HCT116 (cell line): ENCODE data around the gene NDUFS6. TPM values are rescaled to one million over a fixed set of nuclear protein-coding genes. Genes with fewer than 3 reads are reported as not detected.

Experiments used
- ATAC-seq: fragments of 200-7000 bp; cut with Tn5 transposase; 2 replicates; pipeline ENCODE4 v1.9.1; 2020; ENCODE audit warnings: mild to moderate bottlenecking, moderate library complexity
- BruUV-seq: library from RNA; stranded (reverse); fragments of 400-500 nt; replicated peaks from 2 replicates; lab custom pipeline; 2021; lab: Mats Ljungman, UMichigan
- CTCF ChIA-PET: fragments of 300-600 bp; sonication (Branson Sonifier 250); formaldehyde crosslinking; loops from one replicate; lab custom pipeline; 2021; ENCODE audit warnings: antibody characterized with exemption; lab: Charles Lee
- POLR2A ChIA-PET: fragments of 300-600, 350-600 bp; sonication (Branson Sonifier 250); formaldehyde crosslinking; loops from one replicate; lab custom pipeline; 2021; ENCODE audit warnings: antibody characterized with exemption; lab: Charles Lee
- RAD21 ChIA-PET, 2 experiments: fragments of 300-600 bp; sonication (Branson Sonifier 250); formaldehyde crosslinking; loops; one replicate each; lab custom pipeline; 2023; ENCODE audit warnings: low total read pairs in 2 of 2; ENCODE audit not compliant: uncharacterized antibody in 2 of 2, unreplicated experiment in 2 of 2, low non-redundant PET in 1 of 2; lab: Charles Lee
- DNase-seq: peaks from one replicate; pipeline ENCODE4 v3.0.0-alpha.2; 2010; ENCODE audit warnings: low read depth, low spot score
- H2AFZ ChIP-seq: fragments of 200-600 bp; shearing (Covaris generic), sonication (generic); 2 replicates; pipeline ENCODE4 v1.6.1; 2017; ENCODE audit warnings: low read depth, mixed run types, mixed read lengths, antibody characterized with exemption, low read length; ENCODE audit not compliant: poor library complexity, severe bottlenecking
- H3K27ac ChIP-seq: 2 replicates; pipeline ENCODE4 v1.5.1; 2012; ENCODE audit warnings: low read depth, low read length
- H3K27me3 ChIP-seq: fragments of 200-600 bp; sonication (generic); 2 replicates; pipeline ENCODE4 v1.6.1; 2016; ENCODE audit warnings: mixed run types, low read length, mixed read lengths; ENCODE audit not compliant: insufficient read depth
- H3K36me3 ChIP-seq, 2 experiments: fragments of 200-500 bp in 1 of 2; fragments of 200-600 bp in 1 of 2; sonication (Bioruptor generic) in 1 of 2; sonication (generic) in 1 of 2; 2 replicates each; pipeline versions ENCODE4 v1.5.1 to v1.6.1; 2014 to 2016; ENCODE audit warnings: low read length in 2 of 2, inconsistent platforms in 1 of 2, mixed read lengths in 1 of 2, mixed run types in 1 of 2; ENCODE audit not compliant: insufficient read depth in 2 of 2, control insufficient read depth in 1 of 2
- H3K4me1 ChIP-seq, 2 experiments: fragments of 200-600 bp in 1 of 2; sonication (generic) in 1 of 2; 2 replicates each; pipeline versions ENCODE4 v1.5.1 to v1.6.1; 2012 to 2017; ENCODE audit warnings: low read length in 2 of 2, inconsistent platforms in 1 of 2, mild to moderate bottlenecking in 1 of 2, mixed read lengths in 1 of 2, mixed run types in 1 of 2, moderate library complexity in 1 of 2; ENCODE audit not compliant: insufficient read depth in 2 of 2, control insufficient read depth in 1 of 2
- H3K4me2 ChIP-seq: fragments of 200-600 bp; sonication (generic); 2 replicates; pipeline ENCODE4 v1.6.1; 2017; ENCODE audit warnings: mixed run types, low read length, mixed read lengths
- H3K4me3 ChIP-seq, 2 experiments: fragments of 200-600 bp in 1 of 2; sonication (generic) in 1 of 2; replicated peaks in 1 of 2; 2 replicates each; pipeline ENCODE4 v1.5.1; 2011 to 2016; ENCODE audit warnings: low read length in 2 of 2, control low read depth in 1 of 2, low read depth in 1 of 2, mild to moderate bottlenecking in 1 of 2, mixed read lengths in 1 of 2, mixed run types in 1 of 2
- H3K79me2 ChIP-seq: fragments of 200-600 bp; sonication (generic); 2 replicates; pipeline ENCODE4 v1.6.1; 2017; ENCODE audit warnings: mild to moderate bottlenecking, mixed run types, low read length, moderate library complexity, mixed read lengths; ENCODE audit not compliant: insufficient read depth
- H3K9ac ChIP-seq: fragments of 200-600 bp; sonication (generic); 2 replicates; pipeline ENCODE4 v1.6.1; 2016; ENCODE audit warnings: low read length, mixed read lengths
- H3K9me2 ChIP-seq: fragments of 200-600 bp; sonication (generic), shearing (Covaris generic); 2 replicates; pipeline ENCODE4 v1.6.1; 2017; ENCODE audit warnings: mixed run types, mild to moderate bottlenecking, moderate library complexity; ENCODE audit not compliant: insufficient read depth
- H3K9me3 ChIP-seq, 2 experiments: fragments of 200-500 bp in 1 of 2; fragments of 200-600 bp in 1 of 2; sonication (Bioruptor generic) in 1 of 2; sonication (generic) in 1 of 2; 2 replicates each; pipeline ENCODE4 v1.6.1; 2014 to 2017; ENCODE audit warnings: low read length in 2 of 2, mixed read lengths in 2 of 2, inconsistent platforms in 1 of 2, low read depth in 1 of 2, mild to moderate bottlenecking in 1 of 2, mixed run types in 1 of 2, moderate library complexity in 1 of 2; ENCODE audit not compliant: control insufficient read depth in 1 of 2, insufficient read depth in 1 of 2
- H4K20me1 ChIP-seq: fragments of 200-600 bp; sonication (generic), shearing (Covaris generic); 2 replicates; pipeline ENCODE4 v1.6.1; 2017; ENCODE audit warnings: mixed run types, mild to moderate bottlenecking, moderate library complexity; ENCODE audit not compliant: insufficient read depth
- CEBPB ChIP-seq: IDR thresholded peaks from 2 replicates; pipeline ENCODE4 v1.6.1; 2012; ENCODE audit warnings: low read depth
- CTCF ChIP-seq, 3 experiments: fragments of 200-600 bp in 1 of 3; sonication (generic) in 1 of 3; IDR thresholded peaks in 2 of 3; conservative IDR thresholded peaks in 1 of 3; 2 replicates each; pipeline ENCODE4 v1.5.1; 2012 to 2017; ENCODE audit warnings: low read depth in 2 of 3, low read length in 2 of 3, antibody characterized with exemption in 1 of 3, borderline replicate concordance in 1 of 3, control low read depth in 1 of 3, mild to moderate bottlenecking in 1 of 3, mixed read lengths in 1 of 3, mixed run types in 1 of 3, moderate library complexity in 1 of 3; ENCODE audit not compliant: insufficient read depth in 1 of 3
- EGR1 ChIP-seq: IDR thresholded peaks from 2 replicates; pipeline ENCODE4 v1.6.1; 2012; ENCODE audit warnings: low read depth
- EZH2phosphoT487 ChIP-seq: fragments of 200-600 bp; IDR thresholded peaks from 2 replicates; pipeline ENCODE4 v1.6.1; 2018; ENCODE audit warnings: antibody characterized with exemption, borderline replicate concordance
- JUND ChIP-seq: IDR thresholded peaks from 2 replicates; pipeline ENCODE4 v1.6.1; 2012
- POLR2A ChIP-seq: IDR thresholded peaks from 2 replicates; pipeline ENCODE4 v1.7.0; 2011; ENCODE audit warnings: borderline replicate concordance; ENCODE audit not compliant: insufficient read depth, insufficient read length; ENCODE audit errors: extremely low read depth
- POLR2AphosphoS5 ChIP-seq: IDR thresholded peaks from 2 replicates; pipeline ENCODE4 v1.6.1; 2011; ENCODE audit warnings: mild to moderate bottlenecking, low read depth, low read length, moderate library complexity
- RAD21 ChIP-seq: IDR thresholded peaks from 2 replicates; pipeline ENCODE4 v1.6.1; 2012; ENCODE audit warnings: low read depth, mild to moderate bottlenecking
- SP1 ChIP-seq: IDR thresholded peaks from 2 replicates; pipeline ENCODE4 v1.6.1; 2012; ENCODE audit warnings: low read depth
- SRF ChIP-seq: IDR thresholded peaks from 2 replicates; pipeline ENCODE4 v1.6.1; 2012; ENCODE audit warnings: low read depth
- YY1 ChIP-seq: IDR thresholded peaks from 2 replicates; pipeline ENCODE4 v1.6.1; 2011; ENCODE audit warnings: low read length, low read depth, moderate library complexity, mild to moderate bottlenecking; ENCODE audit not compliant: insufficient replicate concordance; ENCODE audit errors: extremely low read depth
- ZBTB33 ChIP-seq: IDR thresholded peaks from 2 replicates; pipeline ENCODE4 v1.6.1; 2011; ENCODE audit warnings: mild to moderate bottlenecking, low read length, moderate library complexity; ENCODE audit not compliant: insufficient replicate concordance; ENCODE audit errors: extremely low read depth
- ZNF274 ChIP-seq: fragments of 200-500 bp; sonication (Bioruptor generic); IDR thresholded peaks from 2 replicates; pipeline ENCODE4 v1.6.1; 2014; ENCODE audit warnings: mild to moderate bottlenecking, low read depth, low read length, inconsistent platforms
- intact Hi-C: fragments of 100-400 bp; cut with micrococcal nuclease; formaldehyde crosslinking; loops from 2 replicates; pipeline ENCODE4 v1.10.0; 2022
- total RNA-seq: library from RNA; stranded (reverse); gene quantifications from one replicate; pipeline ENCODE4 v1.2.1, GENCODE V29; 2021; ENCODE audit not compliant: unreplicated experiment
- TF ChIP-seq, protein P1 (sequence below): IDR thresholded peaks from 2 replicates; pipeline ENCODE4 v1.6.1; 2012; ENCODE audit warnings: low read depth

The NDUFS6 gene
- total RNA-seq, 1 experiment from 2014 or later, result 43.8 TPM

DNA sequence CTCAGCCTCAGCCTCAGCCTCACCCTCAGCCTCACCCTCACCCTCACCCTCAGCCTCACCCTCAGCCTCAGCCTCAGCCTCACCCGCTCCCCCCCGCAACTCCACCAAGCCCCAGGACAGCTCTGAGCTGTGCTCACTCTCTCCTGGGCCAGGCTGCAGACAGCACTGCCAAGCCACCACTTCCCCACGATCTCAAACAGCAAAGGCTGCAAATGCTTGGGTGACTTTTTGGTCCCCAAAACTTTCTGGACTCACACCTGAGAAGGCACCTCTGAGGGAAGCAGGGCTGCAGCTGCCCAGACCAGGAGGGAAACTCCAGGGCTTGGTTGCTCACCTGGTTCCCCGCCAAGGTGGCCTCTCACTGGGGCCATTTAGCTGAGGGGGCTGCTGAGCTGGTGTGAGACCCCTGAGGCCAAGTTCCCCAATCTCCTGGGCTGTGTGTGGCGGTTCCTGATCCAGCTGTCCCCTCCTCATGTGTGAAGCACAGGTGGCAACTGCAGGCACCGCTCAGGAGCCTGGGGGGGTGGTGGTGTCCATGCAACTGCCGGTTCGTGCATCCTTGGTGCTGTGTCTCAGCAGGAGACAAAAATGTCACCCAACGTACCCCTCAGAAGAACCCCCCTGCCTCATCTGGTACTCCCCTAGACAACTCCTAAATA is 19.4 kb upstream of the NDUFS6 start:
- Histone ChIP-seq H3K9me3 (no peaks in the 10 kb centered on the region), H3K9ac (no peak overlapping the region), H3K27me3 (no peaks in the 10 kb centered on the region), H3K4me3 (no peak overlapping the region), H4K20me1 (no peaks in the 10 kb centered on the region), H3K27ac (no peak overlapping the region), H3K79me2 (no peaks in the 10 kb centered on the region), H3K9me2 (no peaks in the 10 kb centered on the region), H3K4me1 (peaks cover 0 to 10% of the 10 kb centered on the region in 2 experiments; a peak in 2 of 4 replicates), H2AFZ (no peak overlapping the region), H3K4me2 (no peak overlapping the region), H3K36me3 (no peaks in the 10 kb centered on the region)
- TF ChIP-seq, protein P1, sequence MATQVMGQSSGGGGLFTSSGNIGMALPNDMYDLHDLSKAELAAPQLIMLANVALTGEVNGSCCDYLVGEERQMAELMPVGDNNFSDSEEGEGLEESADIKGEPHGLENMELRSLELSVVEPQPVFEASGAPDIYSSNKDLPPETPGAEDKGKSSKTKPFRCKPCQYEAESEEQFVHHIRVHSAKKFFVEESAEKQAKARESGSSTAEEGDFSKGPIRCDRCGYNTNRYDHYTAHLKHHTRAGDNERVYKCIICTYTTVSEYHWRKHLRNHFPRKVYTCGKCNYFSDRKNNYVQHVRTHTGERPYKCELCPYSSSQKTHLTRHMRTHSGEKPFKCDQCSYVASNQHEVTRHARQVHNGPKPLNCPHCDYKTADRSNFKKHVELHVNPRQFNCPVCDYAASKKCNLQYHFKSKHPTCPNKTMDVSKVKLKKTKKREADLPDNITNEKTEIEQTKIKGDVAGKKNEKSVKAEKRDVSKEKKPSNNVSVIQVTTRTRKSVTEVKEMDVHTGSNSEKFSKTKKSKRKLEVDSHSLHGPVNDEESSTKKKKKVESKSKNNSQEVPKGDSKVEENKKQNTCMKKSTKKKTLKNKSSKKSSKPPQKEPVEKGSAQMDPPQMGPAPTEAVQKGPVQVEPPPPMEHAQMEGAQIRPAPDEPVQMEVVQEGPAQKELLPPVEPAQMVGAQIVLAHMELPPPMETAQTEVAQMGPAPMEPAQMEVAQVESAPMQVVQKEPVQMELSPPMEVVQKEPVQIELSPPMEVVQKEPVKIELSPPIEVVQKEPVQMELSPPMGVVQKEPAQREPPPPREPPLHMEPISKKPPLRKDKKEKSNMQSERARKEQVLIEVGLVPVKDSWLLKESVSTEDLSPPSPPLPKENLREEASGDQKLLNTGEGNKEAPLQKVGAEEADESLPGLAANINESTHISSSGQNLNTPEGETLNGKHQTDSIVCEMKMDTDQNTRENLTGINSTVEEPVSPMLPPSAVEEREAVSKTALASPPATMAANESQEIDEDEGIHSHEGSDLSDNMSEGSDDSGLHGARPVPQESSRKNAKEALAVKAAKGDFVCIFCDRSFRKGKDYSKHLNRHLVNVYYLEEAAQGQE, result no peak
- TF ChIP-seq POLR2A (no peak), YY1 (no peak), SP1 (no peak), POLR2AphosphoS5 (no peak), CEBPB (no peak), ZNF274 (no peak), CTCF (IDR thresholded peaks at IDR 0.05 in 2 of 3, conservative IDR thresholded peaks at IDR 0.05 in 1 of 3; ENCODE audit: borderline replicate concordance in 1 of 3, insufficient read depth in 1 of 3, low read depth in 2 of 3, low read length in 2 of 3) (no peak), ZBTB33 (no peak), SRF (no peak), JUND (no peak), RAD21 (no peak), EZH2phosphoT487 (no peak), EGR1 (no peak)
- intact Hi-C loops, result no loop called here
- ATAC-seq, result no peak
- DNase-seq, result no peak
- no TSS peak for BruUV-seq
- ChIA-PET CTCF (no interaction called here), POLR2A (no interaction called here), RAD21 (no interaction called here)
